ENCODE data around the gene B4GAT1. TPM values are rescaled to one million over a fixed set of nuclear protein-coding genes. Genes with fewer than 3 reads are reported as not detected.

B4GAT1 gene
- polyA plus RNA-seq, 1 of the 3 experiments (the other 2 are of a cell fraction): 26.4 TPM

- Histone ChIP-seq H3K4me2 (peak overlapping the region; percentile 90), H3K27ac (ENCODE audit: low read depth in 2 of 2, low read length in 1 of 2) (peak overlapping the region; percentile 94), H3K4me3 (ENCODE audit: low read depth in 2 of 2, low read length in 1 of 2) (no peak overlapping the region), H3K9ac (peak overlapping the region; percentile 87), H2AFZ (ENCODE audit: low read depth) (no peak overlapping the region), H3K4me1 (ENCODE audit: control insufficient read depth in 1 of 2, insufficient read depth in 2 of 2, low read depth in 1 of 2, low read length in 1 of 2) (peaks cover 27 to 44% of the 10 kb centered on the region in 2 experiments), H3K79me2 (ENCODE audit: insufficient read depth) (peaks cover 20% of the 10 kb centered on the region), H3F3A (replicated peaks; ENCODE audit: insufficient read depth) (peaks cover 10% of the 10 kb centered on the region), H3K36me3 (replicated peaks in 1 of 2; ENCODE audit: control insufficient read depth in 1 of 2, insufficient read depth in 2 of 2, low read length in 1 of 2) (peaks cover 15 to 47% of the 10 kb centered on the region in 2 experiments), H3K9me3 (no peaks in the 10 kb centered on the region), H3K27me3 (ENCODE audit: insufficient read depth) (no peaks in the 10 kb centered on the region), H4K20me1 (ENCODE audit: insufficient read depth) (no peaks in the 10 kb centered on the region; the same call in 1 of the 2 replicates), H3K9me2 (no peaks in the 10 kb centered on the region)
- WGBS (ENCODE audit: low lambda C conversion rate): 23% methylated on average over 11 of the region's 18 CpGs
- POLR2A ChIA-PET: interaction anchor here (1.6 to 3.2 kb wide), 2 partner anchors 25 kb away, joined by 8 to 33 read pairs; no protein-coding TSS in a partner anchor
- peak; percentile 75 for DNase-seq
- TF ChIP-seq RFX5 (IDR thresholded peaks at IDR 0.05; ENCODE audit: low read length): 0 out of 2 replicates have a peak, but pooled peaks have one; percentile 4
- TF ChIP-seq USF2 (IDR thresholded peaks at IDR 0.05; ENCODE audit: borderline replicate concordance, low read depth, low read length): no peak
- TF ChIP-seq FOXJ3 (CRISPR knock-in tag; IDR thresholded peaks at IDR 0.05): 0 out of 2 replicates have a peak, but pooled peaks have one; percentile 43
- TF ChIP-seq SMC3 (IDR thresholded peaks at IDR 0.05; ENCODE audit: low read depth, low read length): no peak
- TF ChIP-seq TEAD4 (IDR thresholded peaks at IDR 0.05; ENCODE audit: borderline replicate concordance, insufficient read depth): no peak
- TF ChIP-seq SIN3A (IDR thresholded peaks at IDR 0.05; ENCODE audit: borderline replicate concordance, low read depth, low read length): no peak; the same call in 1 of the 2 replicates
- no peak for TF ChIP-seq PBX3 (IDR thresholded peaks at IDR 0.05)
- no peak for TF ChIP-seq YY1 (IDR thresholded peaks at IDR 0.05; ENCODE audit: low read depth)
- no peak for TF ChIP-seq REST (IDR thresholded peaks at IDR 0.05; ENCODE audit: low read depth, low read length)
- TF ChIP-seq NFIC (IDR thresholded peaks at IDR 0.05; ENCODE audit: borderline replicate concordance): no peak
- no peak for TF ChIP-seq FOXM1 (IDR thresholded peaks at IDR 0.05; ENCODE audit: low read depth)
- CTCF ChIA-PET: interaction anchor here (0.9 to 8.8 kb wide), 11 partner anchors 9 to 78 kb away, joined by 3 to 280 read pairs (median 4); partner anchors contain the start of genes B4GAT1, CD248 and TMEM151A
Measured at GRCh38 chr11:66337103-66337899, 10.1 kb downstream of the B4GAT1 start.

Data from SK-N-SH (cell line).